Measurements from ENCODE around the gene SLC25A22. TPM values are rescaled to one million over a fixed set of nuclear protein-coding genes. Genes with fewer than 3 reads are reported as not detected.
A peak's percentile ranks its signal among the peaks of the same experiment; 100 is the strongest.

The SLC25A22 gene
- total RNA-seq, 1 donor from 2014 or later = 8.0 TPM

- DNase-seq (ENCODE audit: low read depth) = no peak
These were observed 25.6 kb upstream of the SLC25A22 start for GRCh38 chr11:823441-824291.

DNA sequence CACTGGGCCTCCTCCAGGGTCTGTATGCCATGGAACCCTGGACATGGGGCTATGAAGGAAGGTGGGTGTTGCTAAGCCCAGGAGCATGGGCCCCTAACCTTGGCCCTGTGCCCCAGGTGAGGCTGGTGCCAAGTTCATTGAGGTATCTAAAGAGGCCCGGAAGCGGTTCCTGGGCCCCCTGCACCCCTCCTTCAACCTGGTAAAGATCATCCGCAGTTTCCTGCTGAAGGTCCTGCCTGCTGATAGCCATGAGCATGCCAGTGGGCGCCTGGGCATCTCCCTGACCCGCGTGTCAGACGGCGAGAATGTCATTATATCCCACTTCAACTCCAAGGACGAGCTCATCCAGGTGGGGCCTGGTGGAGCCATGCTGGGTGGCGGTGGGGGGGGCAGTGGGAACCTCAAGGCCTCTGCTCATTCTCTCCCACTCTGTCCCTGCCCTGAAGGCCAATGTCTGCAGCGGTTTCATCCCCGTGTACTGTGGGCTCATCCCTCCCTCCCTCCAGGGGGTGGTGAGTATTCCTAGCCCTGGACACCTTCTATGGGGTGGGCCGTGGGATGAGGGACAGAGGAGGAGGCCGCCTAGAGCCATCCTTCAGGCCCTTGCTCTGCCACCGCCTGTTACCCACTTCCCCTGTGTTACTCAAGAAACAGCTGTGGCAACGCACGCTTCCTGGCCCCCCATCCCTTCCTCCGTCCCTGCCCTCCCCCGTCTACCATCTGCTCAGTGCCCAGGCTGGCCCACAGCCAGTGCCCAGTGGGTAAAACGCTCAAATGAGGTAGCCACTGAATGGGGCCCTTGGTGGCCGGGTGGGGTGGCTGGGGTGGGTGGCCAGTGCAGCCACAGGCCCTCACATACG lies 23.7 kb upstream of the SLC25A22 start:
- DNase-seq (ENCODE audit: low read depth) = peak; percentile 95

- DNase-seq (ENCODE audit: low read depth) = peak; percentile 97
These were observed 22.8 kb upstream of the SLC25A22 start for GRCh38 chr11:820655-821511.

DNA sequence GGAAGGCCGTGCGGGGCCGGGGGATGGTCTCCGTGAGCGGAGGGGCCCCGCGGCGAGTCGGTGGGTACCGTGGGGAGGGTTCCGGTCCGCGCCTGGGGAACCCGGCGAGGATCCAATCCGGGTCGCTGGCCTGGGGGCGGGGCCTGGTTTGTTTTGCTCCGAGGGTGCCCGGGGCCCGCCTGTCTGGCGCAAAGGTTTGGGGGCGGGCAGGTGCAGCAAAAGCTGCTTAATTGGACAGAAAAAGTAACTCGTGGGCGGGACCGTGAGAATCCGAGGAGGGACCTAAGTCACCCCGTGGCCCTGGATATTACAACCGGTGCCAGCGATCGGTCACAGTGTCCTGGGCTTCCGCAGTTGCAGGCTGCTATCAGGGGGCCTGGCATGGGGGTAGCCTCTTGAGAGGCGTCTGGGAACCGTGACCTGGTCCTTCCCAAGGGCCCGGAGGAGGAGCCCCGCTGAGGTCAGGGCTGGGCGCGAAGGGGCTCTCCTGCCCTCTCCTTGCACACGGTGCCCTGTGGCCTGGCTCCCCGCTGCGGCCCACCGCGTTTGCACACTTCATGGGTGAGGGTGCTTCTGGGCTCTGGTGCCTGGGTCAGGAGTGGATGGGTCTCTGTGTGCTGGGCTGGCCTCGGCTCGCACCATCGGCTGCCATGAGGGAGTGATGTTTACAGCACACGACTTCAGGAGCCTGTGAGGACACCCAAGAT lies 22.0 kb upstream of the SLC25A22 start:
- DNase-seq (ENCODE audit: low read depth) = peak; percentile 90

DNA sequence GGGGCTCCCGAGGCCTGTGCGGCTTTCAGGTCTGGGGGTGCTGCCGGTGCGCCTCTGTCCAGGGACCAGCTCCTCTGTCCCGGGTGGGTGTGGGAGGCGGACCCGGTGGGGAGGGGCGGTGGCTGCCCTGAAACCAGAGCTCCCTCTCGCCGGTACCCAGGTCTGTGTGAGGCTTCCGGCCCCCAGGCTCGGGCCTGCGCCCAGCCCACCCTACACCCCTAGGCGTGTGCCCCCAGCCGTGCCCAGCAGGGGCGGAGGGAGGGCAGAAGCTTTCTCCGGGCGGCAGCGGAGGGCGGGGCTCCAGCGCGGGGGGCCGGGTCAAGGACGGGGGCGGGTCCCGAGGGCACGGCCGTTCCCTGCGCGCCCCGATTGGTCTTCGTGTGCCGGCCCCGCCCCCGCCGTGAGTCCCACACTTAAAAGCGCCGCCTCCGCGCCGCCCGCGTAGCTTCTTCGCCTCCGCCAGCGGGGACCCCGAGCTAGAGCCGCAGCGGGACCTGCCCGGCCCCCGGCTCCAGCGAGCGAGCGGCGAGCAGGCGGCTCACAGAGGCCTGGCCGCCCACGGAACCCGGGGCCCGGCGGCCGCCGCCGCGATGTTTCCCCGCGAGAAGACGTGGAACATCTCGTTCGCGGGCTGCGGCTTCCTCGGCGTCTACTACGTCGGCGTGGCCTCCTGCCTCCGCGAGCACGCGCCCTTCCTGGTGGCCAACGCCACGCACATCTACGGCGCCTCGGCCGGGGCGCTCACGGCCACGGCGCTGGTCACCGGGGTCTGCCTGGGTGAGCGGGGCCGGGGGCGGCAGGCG lies 21.2 kb upstream of the SLC25A22 start:
- peak; percentile 90 for DNase-seq (ENCODE audit: low read depth)

DNA sequence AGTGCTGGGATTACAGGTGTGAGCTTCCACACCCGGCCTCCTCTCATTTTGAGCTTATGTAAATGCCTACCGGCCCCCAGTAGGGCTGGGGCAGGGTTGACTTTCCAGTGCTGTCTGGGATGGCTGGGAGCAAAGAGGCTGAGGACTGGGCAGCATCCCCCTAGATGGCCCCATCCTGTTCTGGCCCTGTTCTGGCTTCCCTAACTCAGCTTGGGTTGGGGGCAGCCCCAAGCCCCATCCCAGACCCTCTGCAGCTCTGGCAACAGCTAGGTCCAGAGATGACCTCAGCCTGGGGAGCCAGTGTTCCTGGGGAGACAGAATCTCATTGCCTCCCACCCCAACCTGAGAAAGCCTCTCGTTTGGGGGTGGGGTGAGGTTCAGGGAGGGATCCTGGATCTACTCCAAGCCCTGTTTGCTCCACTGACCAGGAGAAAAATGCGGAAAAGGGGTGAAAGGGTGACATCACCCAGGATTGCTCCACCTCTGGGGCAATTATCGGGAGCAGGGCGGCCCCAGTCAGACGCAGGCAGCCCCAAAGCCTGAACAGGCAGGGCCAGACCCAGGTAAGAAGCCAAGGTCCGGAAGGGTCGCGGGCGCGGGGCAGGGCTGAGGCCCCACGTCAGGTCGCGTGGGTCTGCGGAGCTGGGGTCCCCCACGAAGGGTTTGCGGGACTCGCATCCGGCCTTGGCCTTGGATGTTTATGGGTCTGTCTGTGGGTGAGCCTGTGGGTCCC lies 20.5 kb upstream of the SLC25A22 start, which contains the start of gene PNPLA2:
Gene PNPLA2 (plus strand): TSS at position 519 of the 733 bp plus-strand sequence. CDS start 805 bp downstream, outside the sequence.
- no peak for DNase-seq (ENCODE audit: low read depth)

GRCh38 chr11:816433-816779 lies 18.3 kb upstream of the SLC25A22 start:
- no peak for DNase-seq (ENCODE audit: low read depth)

DNA sequence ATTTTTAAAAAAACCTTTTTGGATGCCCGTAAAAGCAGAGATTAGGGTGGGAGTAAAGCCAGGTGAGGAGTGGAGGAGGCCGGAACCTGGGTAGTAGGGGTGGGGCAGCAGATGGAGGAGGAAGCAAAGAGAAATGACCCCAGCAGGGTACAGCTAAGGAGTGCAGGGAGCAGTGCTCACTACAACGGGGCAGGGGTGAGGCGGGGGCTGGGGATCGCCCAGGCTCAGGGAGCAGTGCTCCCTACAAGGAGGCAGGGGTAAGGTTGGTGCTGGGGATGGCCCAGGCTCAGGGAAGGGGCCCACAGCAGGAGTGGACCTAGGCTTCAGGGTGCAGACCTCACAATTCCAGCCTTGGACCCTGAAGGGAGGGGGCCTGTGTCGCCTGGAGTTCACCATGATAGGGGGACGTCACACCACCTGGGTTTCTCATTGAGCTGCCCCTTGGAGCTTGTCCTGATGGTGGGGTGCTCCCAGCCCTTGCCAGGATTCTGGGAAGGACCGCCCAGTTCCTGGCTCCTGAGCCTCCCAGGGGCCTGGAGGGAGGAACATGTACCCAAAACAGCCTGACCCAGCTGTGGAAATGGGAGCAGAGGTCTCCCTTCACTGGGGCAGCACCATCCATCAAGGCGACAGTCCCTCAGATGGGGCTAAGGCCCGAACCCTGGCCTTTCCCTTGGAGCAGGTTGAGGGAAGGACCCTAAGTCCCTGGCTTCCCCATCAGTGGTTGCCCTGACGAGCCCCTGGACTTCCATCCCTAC lies 17.8 kb upstream of the SLC25A22 start:
- no peak for DNase-seq (ENCODE audit: low read depth)

DNA sequence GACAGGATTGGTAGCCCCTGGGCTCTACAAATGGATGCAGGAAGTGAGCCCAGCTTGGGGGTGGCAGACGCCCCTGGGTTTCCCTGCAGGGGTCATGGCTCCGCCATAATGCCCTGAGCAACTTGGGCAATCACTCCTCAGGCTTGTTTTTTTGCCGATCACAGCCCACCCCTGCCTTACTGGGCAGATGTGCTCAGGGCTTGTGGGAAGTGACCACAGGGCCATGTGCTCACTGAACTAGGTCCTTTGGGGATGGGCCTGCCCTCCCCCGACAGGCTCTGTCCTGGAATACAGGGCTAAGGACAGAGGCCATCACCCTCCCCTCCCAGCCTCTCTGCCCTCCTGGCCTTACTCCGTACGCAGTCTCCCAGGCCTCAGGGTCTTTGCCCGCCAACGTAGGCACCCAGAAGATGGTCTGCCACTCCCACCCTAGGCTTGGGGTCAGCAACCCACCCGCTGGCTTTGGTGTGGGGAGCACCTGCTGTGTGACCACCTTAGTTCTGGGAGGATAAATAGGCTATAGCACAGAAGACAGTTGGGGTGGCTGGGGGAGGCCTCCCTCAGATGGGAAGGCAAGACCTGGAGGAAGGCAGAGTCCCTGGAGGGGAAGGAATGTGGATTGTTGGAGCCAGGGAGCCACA lies 15.5 kb upstream of the SLC25A22 start:
- DNase-seq (ENCODE audit: low read depth) = no peak

- DNase-seq (ENCODE audit: low read depth) = no peak
These were observed 15.0 kb upstream of the SLC25A22 start for GRCh38 chr11:813072-813455.

DNA sequence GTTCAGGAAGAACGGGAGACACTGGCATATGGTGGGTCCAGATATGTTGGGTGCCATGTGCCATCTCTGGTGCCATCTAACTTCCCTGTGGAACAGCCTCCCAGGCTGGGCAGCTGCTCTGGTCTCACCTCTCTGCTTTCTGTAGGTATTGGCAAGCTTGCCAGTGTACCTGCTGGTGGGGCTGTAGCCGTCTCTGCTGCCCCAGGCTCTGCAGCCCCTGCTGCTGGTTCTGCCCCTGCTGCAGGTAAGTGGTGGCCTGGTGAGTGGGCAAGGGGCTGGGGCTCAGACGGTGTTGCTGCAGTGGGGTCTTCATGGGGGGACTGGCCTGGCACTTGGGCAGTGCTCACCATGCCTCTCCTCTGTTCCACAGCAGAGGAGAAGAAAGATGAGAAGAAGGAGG lies 14.3 kb upstream of the SLC25A22 start:
- no peak for DNase-seq (ENCODE audit: low read depth)

DNA sequence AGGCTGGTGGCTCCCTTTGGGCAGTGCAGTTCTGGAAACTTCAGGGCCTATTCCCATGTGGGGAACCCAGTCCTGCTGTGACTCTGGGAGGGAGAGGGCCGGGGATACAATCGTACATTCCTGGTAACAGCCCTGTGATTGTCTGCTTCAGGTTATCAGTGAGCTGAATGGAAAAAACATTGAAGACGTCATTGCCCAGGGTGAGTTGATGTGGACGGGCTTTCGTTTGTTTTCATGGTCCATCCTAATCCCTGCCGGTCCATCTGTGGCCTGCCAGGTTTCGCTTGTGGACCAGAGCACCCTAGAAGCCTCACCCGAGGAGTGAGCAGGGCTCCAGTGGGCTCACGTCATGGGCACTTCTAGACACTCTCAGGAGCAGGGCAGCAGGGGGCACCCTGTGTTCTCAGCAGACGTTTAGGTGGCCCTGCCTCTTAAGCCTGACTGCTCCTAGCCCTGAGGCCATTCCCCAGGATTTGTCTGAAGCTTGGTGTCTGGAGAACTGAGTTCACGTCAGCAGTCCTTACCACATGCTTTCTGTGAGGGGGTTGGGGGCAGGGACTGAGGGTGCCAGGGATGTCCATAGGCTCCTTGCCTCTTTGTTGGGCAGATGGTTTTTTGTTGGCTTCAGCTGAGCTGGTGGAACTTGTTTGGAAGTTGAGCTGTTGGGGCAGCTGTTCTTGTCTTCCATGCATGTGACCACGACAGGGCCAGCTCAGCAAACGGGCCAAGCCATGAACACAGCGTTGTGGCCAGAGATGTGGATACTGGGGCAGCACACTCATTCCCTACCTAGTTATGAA lies 13.6 kb upstream of the SLC25A22 start:
- DNase-seq (ENCODE audit: low read depth) = peak; percentile 95

GRCh38 chr11:810040-810567 lies 12.0 kb upstream of the SLC25A22 start:
- DNase-seq (ENCODE audit: low read depth) = no peak

DNA sequence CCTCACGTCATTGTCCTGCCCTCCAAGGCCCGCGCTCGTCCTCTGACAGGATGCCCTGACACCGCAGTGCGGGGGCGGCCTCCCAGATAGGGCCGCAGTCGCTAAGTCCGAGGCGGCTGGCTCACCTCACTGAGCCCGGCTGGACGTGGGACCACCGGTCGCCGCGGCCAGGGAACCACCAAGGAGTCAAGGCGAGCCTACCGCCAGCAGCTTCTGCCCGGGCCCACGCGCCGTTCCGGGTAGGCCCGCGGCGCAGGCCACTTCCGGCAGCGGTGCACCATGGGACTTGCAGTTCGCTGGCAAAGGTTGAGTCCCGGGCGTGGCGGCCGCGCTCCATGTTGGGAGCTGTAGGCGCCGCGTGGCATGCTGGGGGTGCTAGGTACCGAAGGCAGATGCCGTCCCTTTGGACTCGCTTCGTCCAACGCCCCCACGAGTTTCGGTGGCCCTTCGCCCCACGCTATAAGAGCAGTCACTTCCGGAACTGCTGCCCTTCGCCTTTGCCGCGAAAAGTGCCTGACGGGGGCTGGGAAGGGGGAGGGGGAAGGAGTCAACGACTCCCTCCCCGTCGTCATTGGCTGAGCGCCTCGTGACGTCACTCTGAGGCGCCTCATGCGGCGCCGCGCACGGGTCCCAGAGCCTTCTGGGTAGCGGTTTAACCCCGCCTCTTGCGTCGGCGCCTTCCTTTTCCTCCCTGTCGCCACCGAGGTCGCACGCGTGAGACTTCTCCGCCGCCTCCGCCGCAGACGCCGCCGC lies 11.4 kb upstream of the SLC25A22 start, which contains the start of gene RPLP2:
Gene RPLP2 (plus strand): TSS at position 681 of the 753 bp plus-strand sequence. CDS start 268 bp downstream, outside the sequence.
- DNase-seq (ENCODE audit: low read depth) = peak; percentile 98

DNA sequence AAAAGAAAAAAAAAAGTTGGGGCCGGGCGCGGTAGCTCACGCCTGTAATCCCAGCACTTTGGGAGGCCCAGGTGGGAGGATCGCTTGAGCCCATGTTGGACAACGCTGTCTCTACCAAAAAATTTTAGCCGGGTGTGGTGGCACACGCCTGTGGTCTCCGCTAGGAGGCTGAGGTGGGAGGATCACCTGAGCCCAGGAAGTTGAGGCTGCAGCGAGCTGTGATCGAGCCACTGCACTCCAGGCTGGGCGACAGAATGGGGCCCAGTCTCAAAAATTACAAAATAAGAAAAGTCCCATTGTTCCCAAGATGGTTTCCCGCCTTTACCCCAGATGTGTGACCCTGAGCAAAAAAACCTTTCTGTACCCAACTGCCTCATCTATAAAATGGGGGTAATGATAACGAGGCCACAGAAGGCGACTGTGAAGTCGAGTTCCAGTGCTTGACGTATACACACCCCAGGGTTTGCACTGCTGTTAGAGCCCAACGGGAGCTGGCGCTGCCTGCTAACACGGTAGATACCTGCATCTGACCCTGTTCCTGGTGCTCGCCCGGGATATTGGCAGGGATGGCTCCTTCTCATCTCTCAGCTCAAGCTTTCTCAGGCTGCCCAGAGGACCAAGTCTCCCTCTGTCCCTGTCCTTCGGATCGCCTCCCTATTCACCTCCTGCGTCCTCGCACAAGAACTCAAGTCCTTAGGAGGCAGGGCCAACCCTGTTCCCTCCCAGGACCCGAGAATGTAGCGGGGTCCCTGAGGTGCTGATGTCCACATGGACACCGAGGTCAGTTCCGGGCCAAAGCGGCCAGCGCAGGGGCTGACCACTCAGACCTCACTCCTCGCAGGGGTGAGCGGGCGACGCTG lies 10.6 kb upstream of the SLC25A22 start:
- no peak for DNase-seq (ENCODE audit: low read depth)
